ENCODE results near the gene ZNF362.

DNA sequence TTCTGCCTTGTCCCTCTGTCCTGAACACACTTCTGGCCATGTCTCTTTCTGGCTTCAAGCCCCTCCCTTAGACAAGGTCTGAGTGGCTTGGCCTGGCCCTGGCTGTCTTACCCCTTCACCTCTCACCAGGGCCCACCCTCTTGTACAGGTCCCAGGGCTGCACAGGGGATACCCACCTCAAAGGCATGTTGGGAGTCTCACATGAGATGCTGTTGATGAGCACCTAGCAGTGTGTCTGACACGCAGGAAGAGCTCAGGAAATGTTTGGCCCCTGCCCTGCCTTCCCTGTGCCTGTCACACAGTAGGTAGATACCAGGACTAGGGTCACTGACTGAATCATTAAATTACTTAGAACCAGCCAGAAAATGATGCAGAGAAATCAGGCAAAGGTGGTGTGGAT, 16.6 kb downstream of the ZNF362 start:
- TF ChIP-seq, protein P1, sequence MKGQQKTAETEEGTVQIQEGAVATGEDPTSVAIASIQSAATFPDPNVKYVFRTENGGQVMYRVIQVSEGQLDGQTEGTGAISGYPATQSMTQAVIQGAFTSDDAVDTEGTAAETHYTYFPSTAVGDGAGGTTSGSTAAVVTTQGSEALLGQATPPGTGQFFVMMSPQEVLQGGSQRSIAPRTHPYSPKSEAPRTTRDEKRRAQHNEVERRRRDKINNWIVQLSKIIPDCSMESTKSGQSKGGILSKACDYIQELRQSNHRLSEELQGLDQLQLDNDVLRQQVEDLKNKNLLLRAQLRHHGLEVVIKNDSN (IDR thresholded peaks at IDR 0.05): no peak
- TF ChIP-seq FOXM1 (IDR thresholded peaks at IDR 0.05; ENCODE audit: borderline replicate concordance, low read depth): no peak
- no peak for TF ChIP-seq RAD21 (IDR thresholded peaks at IDR 0.05; ENCODE audit: low read depth)
- no peak for TF ChIP-seq TAF1 (IDR thresholded peaks at IDR 0.05; ENCODE audit: low read depth)

All from Ishikawa (cell line).